LNCAP (cell line): Measurements from ENCODE around the gene RFX1.

Source experiments
- TF ChIP-seq, protein P1 (sequence below): fragments of 450-650 bp; IDR thresholded peaks from 2 replicates; pipeline ENCODE4 v1.5.1; 2017; ENCODE audit warnings: mild to moderate bottlenecking

Gene RFX1

GRCh38 chr19:13981021-13981420 lies 25.1 kb downstream of the RFX1 start:
- TF ChIP-seq, protein P1, sequence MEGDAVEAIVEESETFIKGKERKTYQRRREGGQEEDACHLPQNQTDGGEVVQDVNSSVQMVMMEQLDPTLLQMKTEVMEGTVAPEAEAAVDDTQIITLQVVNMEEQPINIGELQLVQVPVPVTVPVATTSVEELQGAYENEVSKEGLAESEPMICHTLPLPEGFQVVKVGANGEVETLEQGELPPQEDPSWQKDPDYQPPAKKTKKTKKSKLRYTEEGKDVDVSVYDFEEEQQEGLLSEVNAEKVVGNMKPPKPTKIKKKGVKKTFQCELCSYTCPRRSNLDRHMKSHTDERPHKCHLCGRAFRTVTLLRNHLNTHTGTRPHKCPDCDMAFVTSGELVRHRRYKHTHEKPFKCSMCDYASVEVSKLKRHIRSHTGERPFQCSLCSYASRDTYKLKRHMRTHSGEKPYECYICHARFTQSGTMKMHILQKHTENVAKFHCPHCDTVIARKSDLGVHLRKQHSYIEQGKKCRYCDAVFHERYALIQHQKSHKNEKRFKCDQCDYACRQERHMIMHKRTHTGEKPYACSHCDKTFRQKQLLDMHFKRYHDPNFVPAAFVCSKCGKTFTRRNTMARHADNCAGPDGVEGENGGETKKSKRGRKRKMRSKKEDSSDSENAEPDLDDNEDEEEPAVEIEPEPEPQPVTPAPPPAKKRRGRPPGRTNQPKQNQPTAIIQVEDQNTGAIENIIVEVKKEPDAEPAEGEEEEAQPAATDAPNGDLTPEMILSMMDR: no peak

DNA sequence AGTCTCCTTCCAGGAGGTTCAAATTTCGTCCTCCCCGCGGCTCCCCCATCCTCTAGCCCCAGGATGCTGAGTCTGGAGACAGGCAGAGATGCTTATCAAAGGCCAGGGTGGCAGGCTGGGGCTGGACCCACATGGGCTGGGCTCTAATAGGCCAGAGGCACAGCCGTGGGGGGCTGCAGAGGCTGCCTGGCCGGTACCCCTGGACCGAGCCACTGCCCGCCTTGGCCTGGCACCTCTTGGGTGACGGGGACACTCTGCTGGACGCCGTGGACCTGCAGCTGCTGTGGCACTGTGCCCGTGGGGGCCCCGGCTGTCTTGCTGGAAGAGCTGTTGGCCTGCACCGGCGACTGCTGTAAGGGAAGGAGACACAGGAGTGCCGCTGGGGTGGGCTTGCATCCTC lies 25.8 kb downstream of the RFX1 start:
- TF ChIP-seq, protein P1: no peak

GRCh38 chr19:13979686-13980085 lies 26.4 kb downstream of the RFX1 start:
- TF ChIP-seq, protein P1: no peak

DNA sequence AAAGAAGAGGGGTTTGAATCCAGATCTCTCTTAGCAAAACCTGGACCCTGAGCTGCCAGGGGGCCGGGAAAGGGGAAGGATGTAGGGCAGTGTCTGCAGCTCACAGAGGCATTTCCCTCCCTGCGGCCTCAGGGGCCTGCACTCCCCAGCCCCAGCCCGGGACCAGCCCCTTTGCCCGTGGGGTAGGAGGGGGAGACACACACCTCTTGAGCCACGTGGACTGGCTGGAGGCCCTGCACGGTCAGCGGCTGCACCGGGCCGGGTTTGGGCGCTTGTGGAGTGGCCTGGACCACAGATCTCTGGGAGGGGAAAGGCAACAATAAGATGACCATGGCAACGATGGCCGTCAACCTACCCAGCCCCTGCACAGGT lies 26.9 kb downstream of the RFX1 start:
- TF ChIP-seq, protein P1: no peak

DNA sequence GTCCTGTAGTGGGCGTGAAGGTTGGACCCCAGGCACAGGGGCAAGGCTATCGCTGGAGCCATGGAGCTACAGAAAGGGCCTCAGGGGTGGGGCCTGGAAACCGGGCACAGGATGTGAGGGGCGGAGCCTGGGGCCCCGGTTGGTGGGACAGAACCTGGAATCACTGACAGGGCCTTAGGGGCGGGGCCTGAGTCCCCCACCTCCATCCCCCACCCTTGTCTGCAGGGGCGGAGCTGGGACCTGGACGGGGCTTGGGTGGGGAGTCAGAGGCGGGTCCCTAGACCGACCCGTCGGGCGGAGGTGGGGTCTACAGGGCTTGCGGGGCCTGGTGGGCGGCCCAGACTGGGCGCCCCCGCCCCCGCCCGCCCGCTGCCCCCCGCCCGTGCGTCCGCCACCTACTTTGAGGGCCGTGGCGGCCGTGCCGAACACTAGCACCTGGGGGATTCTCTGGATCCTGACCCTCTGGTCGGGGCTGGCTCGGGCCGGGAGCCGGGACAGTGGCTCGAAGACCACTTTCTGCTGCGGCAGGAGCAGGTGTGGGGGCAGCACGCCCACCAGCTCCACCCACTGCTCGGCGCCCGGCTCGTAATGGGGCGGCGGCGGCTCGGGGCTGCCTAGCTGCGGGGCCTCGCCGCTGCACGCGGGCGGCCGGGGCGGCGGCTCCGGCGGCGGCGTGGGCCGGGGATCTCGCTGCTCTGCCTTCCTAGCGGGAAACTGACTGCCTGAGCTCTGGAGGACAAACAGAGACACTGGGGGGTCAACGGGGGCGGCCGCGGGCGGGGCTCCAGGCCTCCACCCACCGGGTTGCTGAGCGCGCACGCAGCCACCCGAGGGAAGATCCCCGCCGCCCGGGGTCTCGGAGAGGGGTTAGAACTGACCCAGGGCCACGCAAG lies 27.5 kb downstream of the RFX1 start:
- TF ChIP-seq, protein P1: no peak

DNA sequence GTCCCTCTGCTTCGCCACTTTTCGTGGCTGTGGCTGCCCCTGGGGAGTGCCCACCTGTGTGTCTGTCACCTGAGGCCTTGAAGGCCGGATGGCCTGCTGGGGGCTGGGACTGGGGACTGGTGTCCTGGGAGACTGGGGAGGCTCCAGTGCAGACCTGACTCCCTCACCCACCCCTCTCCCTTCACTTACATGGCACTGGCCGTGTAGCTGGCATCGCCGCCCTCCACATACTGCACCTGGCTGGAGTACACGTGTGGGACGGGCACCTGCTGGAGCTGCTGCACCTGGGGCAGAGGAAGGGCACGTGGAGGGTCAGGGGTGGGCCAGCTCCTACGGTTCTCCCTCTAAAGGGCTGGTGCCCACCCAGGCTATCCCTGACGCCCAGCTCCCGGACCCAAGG lies 28.3 kb downstream of the RFX1 start:
- TF ChIP-seq, protein P1: no peak

DNA sequence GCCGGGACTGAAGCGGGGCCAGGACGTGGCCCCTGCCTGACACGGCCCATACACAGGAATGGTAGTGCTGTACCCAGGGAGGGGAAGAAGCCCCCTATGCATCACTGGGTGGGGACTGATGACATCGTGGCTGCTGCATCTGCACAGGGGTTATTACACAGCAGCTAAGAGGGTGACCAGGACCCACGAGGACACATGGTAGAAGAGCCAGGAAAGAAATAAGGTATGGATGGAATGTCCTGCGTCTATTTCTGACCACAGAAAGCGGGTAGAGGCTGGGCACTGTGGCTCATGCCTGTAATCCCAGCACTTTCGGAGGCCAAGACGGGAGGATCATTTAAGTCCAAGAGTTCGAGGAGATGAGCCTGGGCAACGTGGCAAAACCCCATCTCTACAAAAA lies 29.7 kb downstream of the RFX1 start:
- TF ChIP-seq, protein P1: no peak
